HL-60 (cell line): ENCODE measurements around the gene VMAC.

Experiments
- DNase-seq, 2 experiments: peaks; one replicate each; pipeline ENCODE4 v3.0.0-alpha.2; 2010 to 2020; ENCODE audit warnings: low read depth in 1 of 2, low spot score in 1 of 2
- H3K27ac ChIP-seq: fragments of 250-450 bp; sonication (Bioruptor Pico); replicated peaks from 2 replicates; pipeline ENCODE4 v1.5.1; 2020; ENCODE audit warnings: mild to moderate bottlenecking, moderate library complexity
- H3K27me3 ChIP-seq: fragments of 250-450 bp; sonication (Bioruptor Pico); 2 replicates; pipeline ENCODE4 v1.5.1; 2021; ENCODE audit warnings: mild to moderate bottlenecking, moderate library complexity; ENCODE audit not compliant: insufficient read depth, poor library complexity, severe bottlenecking
- H3K4me3 ChIP-seq: replicated peaks from 2 replicates; pipeline ENCODE4 v1.5.1; 2011; ENCODE audit warnings: mild to moderate bottlenecking, control low read depth, low read length; ENCODE audit not compliant: insufficient read depth
- GABPA ChIP-seq: IDR thresholded peaks from 2 replicates; pipeline ENCODE4 v1.6.1; 2012; ENCODE audit warnings: low read depth
- POLR2AphosphoS5 ChIP-seq: IDR thresholded peaks from 2 replicates; pipeline ENCODE4 v1.6.1; 2012; ENCODE audit warnings: low read depth
- SPI1 ChIP-seq: IDR thresholded peaks from 2 replicates; pipeline ENCODE4 v1.6.1; 2012; ENCODE audit warnings: low read depth, mild to moderate bottlenecking, borderline replicate concordance
- TF ChIP-seq, protein P1 (sequence below): IDR thresholded peaks from one replicate; pipeline ENCODE4 v1.5.1; 2011; ENCODE audit warnings: low read length, control low read depth, inconsistent platforms; ENCODE audit not compliant: insufficient read depth
- TF ChIP-seq, protein P2 (sequence below): IDR thresholded peaks from 2 replicates; pipeline ENCODE4 v1.6.1; 2012; ENCODE audit warnings: low read depth; ENCODE audit not compliant: insufficient replicate concordance

The VMAC gene

DNA sequence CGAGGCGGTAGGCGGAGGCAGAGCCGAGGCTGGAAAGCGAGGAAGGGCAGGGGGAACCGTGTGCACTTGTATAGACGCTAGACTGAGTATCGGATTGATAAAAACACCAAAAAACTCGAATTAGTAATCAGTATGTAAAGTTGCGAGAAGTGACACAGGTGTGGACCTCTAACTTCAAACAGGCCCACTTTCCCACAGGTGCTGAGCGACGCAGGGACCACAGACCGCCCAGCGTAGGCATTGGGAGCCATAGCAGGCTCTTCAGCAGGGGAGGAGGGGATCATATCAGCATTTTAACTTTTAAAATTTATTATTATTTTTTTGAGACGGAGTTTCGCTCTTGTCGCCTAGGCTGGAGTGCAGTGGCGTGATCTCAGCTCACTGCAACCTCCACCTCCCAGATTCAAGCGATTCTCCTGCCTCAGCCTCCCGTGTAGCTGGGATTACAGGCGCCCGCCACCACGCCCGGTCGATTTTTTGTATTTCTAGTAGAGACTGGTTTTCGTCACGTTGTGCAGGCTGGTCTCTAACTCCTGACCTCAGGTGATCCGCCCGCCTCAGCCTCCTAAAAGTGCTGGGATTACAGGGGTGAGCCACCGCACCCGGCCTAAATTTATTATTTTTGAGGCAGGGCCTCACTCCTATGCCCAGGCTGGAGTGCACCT lies 574 bp downstream of the VMAC start:
- TF ChIP-seq, protein P1, sequence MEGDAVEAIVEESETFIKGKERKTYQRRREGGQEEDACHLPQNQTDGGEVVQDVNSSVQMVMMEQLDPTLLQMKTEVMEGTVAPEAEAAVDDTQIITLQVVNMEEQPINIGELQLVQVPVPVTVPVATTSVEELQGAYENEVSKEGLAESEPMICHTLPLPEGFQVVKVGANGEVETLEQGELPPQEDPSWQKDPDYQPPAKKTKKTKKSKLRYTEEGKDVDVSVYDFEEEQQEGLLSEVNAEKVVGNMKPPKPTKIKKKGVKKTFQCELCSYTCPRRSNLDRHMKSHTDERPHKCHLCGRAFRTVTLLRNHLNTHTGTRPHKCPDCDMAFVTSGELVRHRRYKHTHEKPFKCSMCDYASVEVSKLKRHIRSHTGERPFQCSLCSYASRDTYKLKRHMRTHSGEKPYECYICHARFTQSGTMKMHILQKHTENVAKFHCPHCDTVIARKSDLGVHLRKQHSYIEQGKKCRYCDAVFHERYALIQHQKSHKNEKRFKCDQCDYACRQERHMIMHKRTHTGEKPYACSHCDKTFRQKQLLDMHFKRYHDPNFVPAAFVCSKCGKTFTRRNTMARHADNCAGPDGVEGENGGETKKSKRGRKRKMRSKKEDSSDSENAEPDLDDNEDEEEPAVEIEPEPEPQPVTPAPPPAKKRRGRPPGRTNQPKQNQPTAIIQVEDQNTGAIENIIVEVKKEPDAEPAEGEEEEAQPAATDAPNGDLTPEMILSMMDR: no peak
- TF ChIP-seq POLR2AphosphoS5 (no peak), SPI1 (no peak), GABPA (no peak)
- TF ChIP-seq, protein P2, sequence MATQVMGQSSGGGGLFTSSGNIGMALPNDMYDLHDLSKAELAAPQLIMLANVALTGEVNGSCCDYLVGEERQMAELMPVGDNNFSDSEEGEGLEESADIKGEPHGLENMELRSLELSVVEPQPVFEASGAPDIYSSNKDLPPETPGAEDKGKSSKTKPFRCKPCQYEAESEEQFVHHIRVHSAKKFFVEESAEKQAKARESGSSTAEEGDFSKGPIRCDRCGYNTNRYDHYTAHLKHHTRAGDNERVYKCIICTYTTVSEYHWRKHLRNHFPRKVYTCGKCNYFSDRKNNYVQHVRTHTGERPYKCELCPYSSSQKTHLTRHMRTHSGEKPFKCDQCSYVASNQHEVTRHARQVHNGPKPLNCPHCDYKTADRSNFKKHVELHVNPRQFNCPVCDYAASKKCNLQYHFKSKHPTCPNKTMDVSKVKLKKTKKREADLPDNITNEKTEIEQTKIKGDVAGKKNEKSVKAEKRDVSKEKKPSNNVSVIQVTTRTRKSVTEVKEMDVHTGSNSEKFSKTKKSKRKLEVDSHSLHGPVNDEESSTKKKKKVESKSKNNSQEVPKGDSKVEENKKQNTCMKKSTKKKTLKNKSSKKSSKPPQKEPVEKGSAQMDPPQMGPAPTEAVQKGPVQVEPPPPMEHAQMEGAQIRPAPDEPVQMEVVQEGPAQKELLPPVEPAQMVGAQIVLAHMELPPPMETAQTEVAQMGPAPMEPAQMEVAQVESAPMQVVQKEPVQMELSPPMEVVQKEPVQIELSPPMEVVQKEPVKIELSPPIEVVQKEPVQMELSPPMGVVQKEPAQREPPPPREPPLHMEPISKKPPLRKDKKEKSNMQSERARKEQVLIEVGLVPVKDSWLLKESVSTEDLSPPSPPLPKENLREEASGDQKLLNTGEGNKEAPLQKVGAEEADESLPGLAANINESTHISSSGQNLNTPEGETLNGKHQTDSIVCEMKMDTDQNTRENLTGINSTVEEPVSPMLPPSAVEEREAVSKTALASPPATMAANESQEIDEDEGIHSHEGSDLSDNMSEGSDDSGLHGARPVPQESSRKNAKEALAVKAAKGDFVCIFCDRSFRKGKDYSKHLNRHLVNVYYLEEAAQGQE: no peak
- Histone ChIP-seq H3K27me3 (no peaks in the 10 kb centered on the region), H3K4me3 (peak overlapping the region; percentile 85), H3K27ac (peak overlapping the region; percentile 24; the same call in 1 of the 2 replicates)
- no peak for DNase-seq

DNA sequence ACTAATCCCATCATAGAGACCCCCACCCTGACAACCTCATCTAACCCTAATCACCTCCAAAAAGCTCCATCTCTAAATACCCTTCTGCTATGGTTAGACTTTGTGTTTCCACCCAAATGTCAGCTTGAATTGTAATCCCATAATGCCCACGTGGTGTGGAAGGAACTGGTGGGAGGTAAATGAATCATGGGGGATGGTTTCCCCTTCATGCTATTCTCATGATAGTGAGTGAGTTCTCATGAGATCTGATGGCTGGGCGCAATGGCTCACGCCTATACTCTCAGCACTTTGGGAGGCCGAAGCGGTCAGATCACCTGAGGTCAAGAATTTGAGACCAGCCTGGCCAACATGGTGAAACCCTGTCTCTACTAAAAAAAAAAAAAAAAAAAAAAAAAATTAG lies 2.6 kb downstream of the VMAC start:
- Histone ChIP-seq H3K27me3 (no peaks in the 10 kb centered on the region), H3K27ac (no peak overlapping the region), H3K4me3 (no peak overlapping the region)
- no peak for DNase-seq
- no peak for TF ChIP-seq GABPA
- TF ChIP-seq, protein P2: no peak
- TF ChIP-seq SPI1: no peak
- TF ChIP-seq, protein P1: no peak
- TF ChIP-seq POLR2AphosphoS5: no peak

DNA sequence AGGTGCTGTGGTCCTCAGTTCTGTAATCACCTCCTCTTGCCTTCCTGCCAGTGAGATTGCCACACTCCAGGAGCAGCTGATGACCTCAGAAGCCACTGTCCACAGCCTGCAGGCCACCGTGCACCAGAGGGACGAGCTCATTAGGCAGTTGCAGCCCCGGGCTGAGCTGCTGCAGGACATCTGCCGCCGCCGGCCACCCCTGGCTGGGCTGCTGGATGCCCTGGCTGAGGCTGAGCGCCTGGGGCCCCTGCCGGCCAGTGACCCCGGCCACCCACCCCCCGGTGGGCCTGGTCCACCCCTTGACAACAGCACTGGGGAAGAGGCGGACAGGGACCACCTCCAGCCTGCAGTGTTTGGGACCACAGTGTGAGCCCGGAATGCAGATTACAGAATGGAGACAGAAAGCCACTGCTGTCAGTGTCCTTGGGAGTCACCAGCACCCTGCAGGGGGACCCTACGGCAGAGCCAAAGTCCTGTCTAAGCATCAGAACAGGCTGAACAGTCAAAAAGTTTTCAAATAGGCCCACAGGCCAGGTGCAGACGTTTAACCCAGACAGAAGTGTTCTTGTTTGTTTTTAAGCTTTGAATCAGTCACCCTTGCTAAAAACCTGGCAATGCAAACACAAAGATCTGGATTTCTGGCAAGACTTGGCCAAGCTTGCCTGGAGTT lies 4.2 kb downstream of the VMAC start:
- no peak for DNase-seq
- no peak for TF ChIP-seq GABPA
- Histone ChIP-seq H3K4me3 (no peak overlapping the region), H3K27me3 (no peaks in the 10 kb centered on the region), H3K27ac (no peak overlapping the region)

DNA sequence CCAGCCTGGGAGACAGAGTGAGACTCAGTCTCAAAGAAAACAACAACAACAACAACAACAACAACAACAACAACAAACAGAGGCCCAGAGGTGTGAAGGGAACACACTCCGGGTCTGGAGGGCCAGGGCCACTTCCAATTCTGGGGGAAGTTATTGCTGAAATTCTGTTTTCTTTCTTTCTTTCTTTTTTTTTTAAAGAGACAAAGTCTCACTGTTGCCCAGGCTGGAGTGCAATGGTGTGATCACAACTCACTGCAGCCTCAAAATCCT lies 5.9 kb downstream of the VMAC start:
- no peaks in the 10 kb centered on the region for H3K27me3 ChIP-seq
- no peak overlapping the region for H3K27ac ChIP-seq
- no peak for DNase-seq
- no peak for TF ChIP-seq SPI1
- TF ChIP-seq, protein P2: no peak
- TF ChIP-seq GABPA: no peak
- H3K4me3 ChIP-seq: no peak overlapping the region
